GM21737 (cell line): ENCODE data around the gene CPA2.
"Not testable (repeated sequence)": the region's sequence is repeated elsewhere in the genome, so short reads cannot be mapped to it uniquely, and the experiment has no call there.

Experiments
- ATAC-seq: cut with Tn5 transposase; IDR thresholded peaks from one replicate; pipeline ENCODE4 v1.9.1; 2021; ENCODE audit warnings: mild to moderate bottlenecking, moderate library complexity; ENCODE audit not compliant: unreplicated experiment

CPA2 gene

DNA sequence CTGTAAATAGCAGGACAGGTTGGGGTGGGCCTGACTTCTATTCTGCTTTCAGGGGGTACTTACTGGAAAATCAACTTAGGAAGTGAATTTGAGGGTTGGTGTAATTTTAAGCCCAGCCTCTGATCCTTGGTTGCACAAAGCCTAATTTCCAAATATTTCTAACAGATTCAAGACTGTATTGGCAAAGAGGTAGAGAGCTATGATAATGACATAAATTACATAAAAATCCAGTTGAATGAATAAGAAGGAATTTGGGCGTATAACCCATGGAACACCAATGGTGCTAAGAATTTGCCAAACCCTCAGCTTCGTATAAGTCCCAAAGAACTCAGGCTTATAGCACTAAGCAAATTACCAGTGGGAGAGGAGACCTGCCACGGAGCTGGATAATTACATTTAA lies 38.2 kb downstream of the CPA2 start:
- no peak for ATAC-seq

DNA sequence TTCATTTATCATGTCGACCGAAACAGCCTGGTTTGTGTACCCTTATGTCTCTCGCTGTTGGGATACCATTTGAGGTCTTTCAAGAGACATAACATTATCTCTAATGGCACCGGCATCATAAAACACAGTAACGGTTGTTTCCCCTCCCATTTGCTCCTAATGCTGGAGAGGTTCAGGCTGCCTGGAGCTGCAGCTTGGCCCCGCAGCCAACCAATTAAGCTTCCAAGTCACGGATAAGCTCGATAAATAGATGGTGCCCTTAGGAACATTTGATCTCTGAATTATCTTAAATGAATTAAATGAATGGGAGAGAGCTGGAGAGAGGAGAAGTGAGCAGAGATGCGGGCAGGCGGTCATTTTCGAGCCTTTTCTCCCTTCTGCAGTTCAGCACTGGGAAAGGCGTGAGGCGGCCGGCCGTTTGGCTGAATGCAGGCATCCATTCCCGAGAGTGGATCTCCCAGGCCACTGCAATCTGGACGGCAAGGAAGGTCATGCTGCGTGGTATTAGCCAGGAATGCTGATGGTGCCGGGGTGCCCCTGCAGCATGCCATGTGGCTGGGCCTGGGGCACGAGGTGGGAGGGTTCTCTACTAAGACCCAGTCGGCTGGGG lies 38.9 kb downstream of the CPA2 start:
- no peak for ATAC-seq

DNA sequence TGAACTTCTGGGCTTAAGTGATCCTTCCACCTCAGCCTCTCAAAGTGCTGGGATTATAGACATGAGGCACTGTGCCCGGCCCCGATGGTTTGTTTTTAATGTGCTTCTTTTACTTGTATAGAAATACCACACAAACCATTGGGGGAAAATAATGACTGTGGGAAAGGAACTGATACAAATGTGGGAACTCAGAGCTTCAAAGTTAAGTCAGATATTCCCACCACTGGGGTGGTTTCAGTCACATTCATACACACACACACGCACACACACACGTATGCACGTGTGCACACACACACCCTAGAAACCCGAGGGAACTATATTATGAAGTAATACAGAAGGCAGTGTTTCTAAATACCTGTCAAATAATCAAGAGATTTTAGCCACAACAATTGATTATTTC lies 43.3 kb downstream of the CPA2 start:
- no peak for ATAC-seq

DNA sequence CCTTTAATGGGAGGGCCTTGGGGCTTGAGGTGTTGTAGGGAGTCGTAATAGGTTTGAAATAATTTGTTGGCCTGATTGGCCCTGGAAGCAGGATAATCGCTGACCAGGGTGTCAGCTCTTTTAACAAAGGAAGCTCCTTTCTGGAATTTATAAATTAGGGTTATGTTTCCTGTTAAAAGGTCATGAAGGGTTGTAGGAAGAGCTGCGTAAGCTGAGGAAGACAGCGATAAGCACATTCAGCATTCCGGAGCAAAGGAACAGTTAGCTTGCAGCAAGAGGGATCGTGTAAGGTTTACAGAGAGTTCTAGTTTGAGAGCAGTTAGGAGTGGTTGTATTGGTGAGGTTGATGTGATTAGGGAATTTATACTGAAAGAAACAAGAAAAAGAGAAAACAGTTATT lies 47.6 kb downstream of the CPA2 start:
- ATAC-seq = no peak

DNA sequence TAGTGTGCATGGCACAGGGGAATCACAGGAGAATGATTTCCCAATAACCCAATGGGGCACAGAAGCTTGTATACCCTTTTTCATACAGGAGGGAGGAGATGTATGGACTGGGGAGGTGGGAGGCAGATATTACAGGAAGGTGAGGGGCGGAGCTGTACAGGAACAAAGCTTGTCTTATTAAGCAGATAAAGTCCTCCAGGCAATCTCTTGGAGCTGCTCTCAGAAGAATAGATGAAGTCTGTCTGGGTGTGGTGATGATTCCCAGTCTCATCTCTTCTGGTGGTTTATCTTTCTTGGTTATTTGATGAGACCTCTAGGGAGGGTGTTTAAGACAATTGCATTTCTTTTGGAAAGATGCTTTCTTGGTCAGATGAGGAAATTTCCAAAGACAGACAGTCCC lies 52.9 kb downstream of the CPA2 start:
- ATAC-seq = no peak

DNA sequence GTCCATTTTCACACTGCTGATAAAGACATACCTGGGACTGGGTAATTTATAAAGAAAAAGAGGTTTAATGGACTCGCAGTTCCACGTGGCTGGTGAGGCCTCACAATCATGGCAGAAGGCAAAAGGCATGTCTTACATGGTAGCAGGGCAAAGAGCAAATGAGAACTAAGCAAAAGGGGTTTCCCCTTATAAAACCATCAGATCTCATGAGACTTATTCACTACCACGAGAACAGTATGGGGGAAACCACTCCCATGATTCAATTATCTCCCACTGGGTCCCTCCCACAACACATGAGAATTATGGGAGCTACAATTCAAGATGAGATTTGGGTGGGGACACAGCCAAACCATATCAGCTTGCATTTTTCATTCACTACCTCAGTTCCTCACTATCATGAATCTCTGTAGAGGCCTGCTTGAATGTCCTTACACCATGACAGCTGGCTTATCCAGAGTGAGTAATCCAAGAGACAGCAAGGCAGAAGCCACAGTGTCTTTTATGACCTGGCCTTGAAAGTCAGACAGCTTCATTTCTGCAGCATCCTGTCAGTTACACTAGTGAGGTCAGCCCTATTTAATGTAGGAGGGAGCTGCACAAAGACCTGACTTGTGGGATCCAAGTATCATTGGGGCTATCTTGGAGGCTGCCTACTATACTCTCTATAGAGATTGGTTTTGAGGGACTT lies 55.0 kb downstream of the CPA2 start:
- not testable (repeated sequence) for ATAC-seq

DNA sequence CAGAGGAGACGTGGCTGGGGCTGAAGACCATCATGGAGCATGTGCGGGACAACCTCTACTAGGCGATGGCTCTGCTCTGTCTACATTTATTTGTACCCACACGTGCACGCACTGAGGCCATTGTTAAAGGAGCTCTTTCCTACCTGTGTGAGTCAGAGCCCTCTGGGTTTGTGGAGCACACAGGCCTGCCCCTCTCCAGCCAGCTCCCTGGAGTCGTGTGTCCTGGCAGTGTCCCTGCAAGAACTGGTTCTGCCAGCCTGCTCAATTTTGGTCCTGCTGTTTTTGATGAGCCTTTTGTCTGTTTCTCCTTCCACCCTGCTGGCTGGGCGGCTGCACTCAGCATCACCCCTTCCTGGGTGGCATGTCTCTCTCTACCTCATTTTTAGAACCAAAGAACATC lies 56.0 kb downstream of the CPA2 start:
- no peak for ATAC-seq

DNA sequence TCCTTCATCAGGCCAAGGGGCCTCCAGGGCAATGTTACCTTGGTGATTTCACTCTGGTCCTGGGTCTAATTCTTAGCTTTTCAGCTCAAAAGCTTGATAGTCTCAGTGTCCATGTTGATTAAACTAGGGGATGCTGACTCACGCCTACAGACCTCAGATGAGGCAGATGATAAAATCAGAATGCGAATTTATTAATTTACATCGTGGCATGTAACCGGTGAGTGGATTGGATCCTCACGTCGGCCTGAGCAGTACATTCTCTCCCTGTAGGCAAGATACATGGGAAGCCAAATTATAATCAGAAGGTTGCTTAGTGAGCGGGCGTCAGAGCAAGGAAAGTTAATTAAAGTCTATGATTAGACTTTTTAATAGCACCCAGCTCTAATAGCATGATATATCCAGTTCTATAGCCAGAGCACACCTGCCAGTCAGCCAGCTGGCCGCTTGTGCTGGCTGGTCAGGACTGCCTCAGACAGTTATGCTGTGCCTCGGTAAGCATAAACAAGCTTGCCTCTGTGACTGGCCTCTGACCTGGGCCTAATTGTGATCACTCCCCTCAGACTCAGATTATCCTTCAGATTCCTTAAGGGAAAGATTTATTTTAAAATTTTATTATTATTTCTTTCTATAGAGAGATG lies 57.8 kb downstream of the CPA2 start:
- ATAC-seq = no peak

DNA sequence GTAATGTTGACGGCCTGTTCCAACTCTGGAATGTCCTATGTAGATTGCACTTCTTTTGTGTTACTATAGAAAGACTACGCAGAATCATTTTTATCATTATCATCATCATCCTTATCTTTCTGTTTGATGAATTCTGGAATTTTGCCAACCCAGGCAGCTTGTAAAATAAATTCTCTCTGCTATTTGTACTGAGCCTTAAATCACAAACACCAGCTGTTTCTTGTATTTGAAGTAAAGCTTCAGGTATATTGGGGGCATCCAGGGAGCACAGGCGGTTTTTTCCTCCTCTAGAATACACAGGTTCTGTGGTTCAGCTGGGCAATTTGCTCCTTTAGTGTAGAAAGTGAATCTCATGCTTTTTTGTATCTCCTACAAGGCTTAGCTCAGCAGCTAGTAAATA lies 63.0 kb downstream of the CPA2 start:
- ATAC-seq = no peak

DNA sequence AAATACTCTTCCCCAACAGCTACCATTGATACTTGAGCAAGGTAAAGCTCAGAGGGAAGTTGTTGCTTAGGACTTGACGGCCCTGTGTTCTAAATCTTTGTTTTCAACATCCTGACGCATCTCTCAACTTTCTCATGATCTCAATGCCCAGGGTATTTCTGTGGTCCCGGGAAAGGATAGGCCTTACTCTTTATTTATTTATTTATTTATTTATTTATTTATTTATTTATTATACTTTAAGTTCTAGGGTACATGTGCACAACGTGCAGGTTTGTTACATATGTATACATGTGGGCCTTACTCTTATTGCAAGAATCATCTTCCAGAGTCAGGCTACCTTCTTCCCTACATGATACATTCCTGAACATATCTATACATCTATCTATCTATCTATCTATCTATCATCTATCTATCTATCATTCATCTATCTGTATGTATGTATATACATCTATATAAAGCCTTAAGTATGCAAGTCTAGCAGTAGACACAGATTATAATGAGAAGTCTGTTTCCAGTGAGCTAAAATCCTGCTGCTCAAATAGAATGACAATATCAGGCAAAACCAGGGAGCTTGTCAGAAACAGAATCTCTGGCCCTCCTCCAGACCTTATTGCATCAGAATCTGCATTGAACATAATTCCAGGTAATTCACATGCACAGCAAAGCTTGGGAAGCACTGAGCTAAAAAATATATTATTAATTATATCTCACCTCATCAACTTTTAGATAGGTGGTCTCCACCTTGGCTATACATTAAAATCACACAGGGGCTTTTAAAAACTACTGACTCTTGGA lies 65.8 kb downstream of the CPA2 start:
- ATAC-seq = no peak

DNA sequence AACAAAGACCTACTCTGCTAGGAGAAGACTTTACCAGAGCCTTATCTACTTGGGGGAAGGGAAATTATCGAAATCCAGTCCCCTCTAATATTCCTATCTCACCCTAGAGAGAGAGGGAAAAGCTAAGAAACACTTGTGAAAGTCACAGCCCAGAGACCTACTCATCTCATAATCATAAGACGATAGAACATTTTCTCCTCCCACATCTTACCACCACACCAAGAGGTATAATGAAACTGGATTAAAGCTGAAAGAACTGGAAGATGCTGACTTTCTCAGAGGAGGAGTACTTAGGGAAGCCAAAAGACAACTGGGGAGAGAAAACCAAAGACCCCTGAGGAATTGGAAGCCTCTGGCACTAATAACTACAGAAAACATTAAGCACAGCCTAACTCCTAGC lies 67.2 kb downstream of the CPA2 start:
- ATAC-seq = no peak

DNA sequence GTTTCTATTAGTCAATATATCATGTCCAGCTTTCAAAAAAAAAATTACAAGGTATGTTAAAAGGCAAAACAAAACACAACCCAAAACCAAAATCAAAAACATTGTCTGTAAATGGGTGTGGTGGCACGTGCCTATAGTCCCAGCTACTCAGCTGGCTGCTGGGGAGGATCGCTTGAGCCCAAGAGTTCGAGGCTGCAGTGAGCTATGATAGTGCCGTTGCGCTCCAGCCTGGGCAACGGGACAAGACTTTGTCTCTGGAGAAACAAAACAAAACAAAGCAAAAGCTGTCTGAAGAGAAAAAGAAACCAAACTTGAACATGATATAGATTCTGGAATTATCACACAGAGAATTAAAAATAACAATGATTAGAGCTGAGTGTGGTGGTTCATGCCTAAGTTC lies 67.6 kb downstream of the CPA2 start:
- no peak for ATAC-seq

DNA sequence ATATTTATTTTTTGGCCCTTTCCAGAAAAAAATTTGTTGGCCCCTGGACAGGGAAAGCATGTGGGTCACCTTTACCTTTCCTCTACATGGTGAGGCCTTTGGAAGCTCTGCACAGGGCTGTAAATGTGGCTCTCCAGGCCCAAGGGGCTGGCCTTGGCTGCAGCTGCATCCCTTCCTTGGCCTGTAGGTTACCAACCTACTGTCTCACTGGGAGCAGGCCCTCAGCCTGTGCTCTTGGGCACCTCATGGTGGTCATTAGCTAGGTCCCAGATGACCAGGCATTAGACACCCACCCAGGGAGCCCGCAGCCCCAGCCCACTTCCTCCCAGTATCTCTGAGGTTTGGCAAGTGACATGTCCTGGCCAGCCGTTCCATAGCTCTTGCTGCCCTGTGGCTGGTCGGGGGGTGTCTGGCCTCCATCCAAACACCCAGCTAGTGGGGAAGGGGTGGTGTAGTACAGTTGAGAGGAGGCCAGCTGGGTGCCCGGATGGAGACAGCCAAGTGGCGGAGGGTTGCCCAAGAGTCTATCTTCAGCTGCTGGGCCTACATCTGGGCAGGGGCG lies 70.8 kb downstream of the CPA2 start:
- no peak for ATAC-seq

DNA sequence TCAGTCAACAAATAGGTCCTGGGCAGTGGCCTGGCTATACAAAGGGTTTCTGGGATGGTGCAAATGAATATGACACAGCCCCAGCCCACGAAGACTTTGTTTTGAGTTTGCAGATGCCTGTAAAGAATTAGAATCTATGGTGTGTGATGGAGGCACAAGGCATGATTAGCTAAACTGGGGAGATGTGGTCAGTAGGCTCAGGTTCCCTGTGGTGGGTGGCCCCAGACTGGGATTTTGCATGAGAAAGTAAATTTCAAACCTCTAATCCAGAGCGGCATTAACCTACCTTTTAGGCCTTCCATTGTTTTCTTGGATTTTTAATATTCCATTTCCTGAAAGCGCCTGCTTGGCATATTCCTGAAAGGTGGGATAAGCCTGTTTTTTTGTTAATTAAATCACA lies 71.6 kb downstream of the CPA2 start:
- ATAC-seq = no peak
